SK-N-SH (cell line): Measurements from ENCODE around the gene CPNE2. TPM values are rescaled to one million over a fixed set of nuclear protein-coding genes. Genes with fewer than 3 reads are reported as not detected.

Experiments
- CTCF ChIA-PET: fragments of 300-600, 350-600 bp; formaldehyde crosslinking; extraction: SDS; loops from one replicate; lab custom pipeline; 2021; lab: Yijun Ruan, JAX
- POLR2A ChIA-PET: fragments of 350-600 bp; sonication (Branson Sonifier 250); formaldehyde crosslinking; extraction: SDS; loops from one replicate; lab custom pipeline; 2020; ENCODE audit warnings: antibody characterized with exemption, inconsistent platforms; lab: Yijun Ruan, JAX
- DNase-seq: peaks from one replicate; pipeline ENCODE4 v3.0.0; 2012
- H2AFZ ChIP-seq: fragments of 200-600 bp; sonication (generic); 2 replicates; pipeline ENCODE4 v1.8.1; 2016; ENCODE audit warnings: antibody characterized with exemption, mild to moderate bottlenecking, low read depth
- H3F3A ChIP-seq: fragments of 200-600 bp; sonication (generic); replicated peaks from 2 replicates; pipeline ENCODE3; 2016; ENCODE audit warnings: antibody characterized with exemption, mild to moderate bottlenecking; ENCODE audit not compliant: insufficient read depth
- H3K27ac ChIP-seq, 2 experiments: fragments of 200-500 bp in 1 of 2; fragments of 200-600 bp in 1 of 2; sonication (Bioruptor generic) in 1 of 2; sonication (generic), shearing (Covaris generic) in 1 of 2; 2 replicates each; pipeline versions ENCODE4 v1.5.1 to v1.6.1; 2014 to 2016; ENCODE audit warnings: low read depth in 2 of 2, inconsistent platforms in 1 of 2, low read length in 1 of 2, mild to moderate bottlenecking in 1 of 2, mixed read lengths in 1 of 2
- H3K27me3 ChIP-seq: fragments of 200-600 bp; sonication (generic), shearing (Covaris generic); 2 replicates; pipeline ENCODE4 v1.6.1; 2016; ENCODE audit warnings: mixed run types; ENCODE audit not compliant: insufficient read depth
- H3K36me3 ChIP-seq, 2 experiments: fragments of 200-500 bp in 1 of 2; fragments of 200-600 bp in 1 of 2; sonication (Bioruptor generic) in 1 of 2; sonication (generic) in 1 of 2; replicated peaks in 1 of 2; 2 replicates each; pipeline versions ENCODE3 to v1.5.1; 2014 to 2016; ENCODE audit warnings: low read length in 1 of 2, mild to moderate bottlenecking in 1 of 2; ENCODE audit not compliant: insufficient read depth in 2 of 2, control insufficient read depth in 1 of 2
- H3K4me1 ChIP-seq, 2 experiments: fragments of 200-500 bp in 1 of 2; fragments of 200-600 bp in 1 of 2; sonication (Bioruptor generic) in 1 of 2; sonication (generic), shearing (Covaris generic) in 1 of 2; 2 replicates each; pipeline versions ENCODE4 v1.5.1 to v1.6.1; 2014 to 2016; ENCODE audit warnings: low read depth in 1 of 2, low read length in 1 of 2, mixed run types in 1 of 2; ENCODE audit not compliant: insufficient read depth in 2 of 2, control insufficient read depth in 1 of 2
- H3K4me2 ChIP-seq: fragments of 200-600 bp; sonication (generic), shearing (Covaris generic); 2 replicates; pipeline ENCODE4 v1.6.1; 2017; ENCODE audit warnings: mixed run types
- H3K4me3 ChIP-seq, 2 experiments: fragments of 200-500 bp in 1 of 2; fragments of 200-600 bp in 1 of 2; sonication (Bioruptor generic) in 1 of 2; sonication (generic), shearing (Covaris generic) in 1 of 2; 2 replicates each; pipeline versions ENCODE4 v1.5.1 to v1.8.1; 2014 to 2016; ENCODE audit warnings: low read depth in 2 of 2, inconsistent platforms in 1 of 2, low read length in 1 of 2, mild to moderate bottlenecking in 1 of 2, mixed read lengths in 1 of 2, moderate library complexity in 1 of 2
- H3K79me2 ChIP-seq: fragments of 200-600 bp; sonication (generic); 2 replicates; pipeline ENCODE4 v1.8.1; 2017; ENCODE audit warnings: mild to moderate bottlenecking; ENCODE audit not compliant: insufficient read depth
- H3K9ac ChIP-seq: fragments of 200-600 bp; sonication (generic); 2 replicates; pipeline ENCODE4 v1.6.1; 2017; ENCODE audit warnings: mixed run types
- H3K9me2 ChIP-seq: fragments of 200-600 bp; sonication (generic); 2 replicates; pipeline ENCODE4 v1.6.1; 2017; ENCODE audit warnings: mixed run types
- H3K9me3 ChIP-seq: fragments of 200-600 bp; sonication (generic); 2 replicates; pipeline ENCODE4 v1.6.1; 2017; ENCODE audit warnings: mixed run types, mild to moderate bottlenecking, moderate library complexity
- H4K20me1 ChIP-seq: fragments of 200-600 bp; sonication (generic); 2 replicates; pipeline ENCODE4 v1.6.1; 2017; ENCODE audit warnings: mild to moderate bottlenecking, mixed run types; ENCODE audit not compliant: insufficient read depth
- CHD2 ChIP-seq: fragments of 150-350 bp; IDR thresholded peaks from 2 replicates; pipeline ENCODE4 v1.6.1; 2018; ENCODE audit warnings: low read length; ENCODE audit not compliant: partially characterized antibody
- ELF1 ChIP-seq: IDR thresholded peaks from 2 replicates; pipeline ENCODE4 v1.4.0; 2012
- FOSL2 ChIP-seq: IDR thresholded peaks from 2 replicates; pipeline ENCODE4 v1.4.0; 2012; ENCODE audit warnings: low read depth, mild to moderate bottlenecking, moderate library complexity, borderline replicate concordance
- FOXJ3 ChIP-seq: sonication (generic); formaldehyde crosslinking; IDR thresholded peaks from 2 replicates; pipeline ENCODE4 v1.5.1; 2020; ENCODE audit warnings: mild to moderate bottlenecking, missing genetic modification reagents
- FOXM1 ChIP-seq: IDR thresholded peaks from 2 replicates; pipeline ENCODE4 v1.4.0; 2012; ENCODE audit warnings: low read depth, mild to moderate bottlenecking
- GABPA ChIP-seq: IDR thresholded peaks from 2 replicates; pipeline ENCODE4 v1.4.0; 2012; ENCODE audit warnings: low read depth, mild to moderate bottlenecking
- GATA2 ChIP-seq: sonication (generic); formaldehyde crosslinking; IDR thresholded peaks from 2 replicates; pipeline ENCODE4 v1.5.0; 2020; ENCODE audit warnings: mild to moderate bottlenecking, missing genetic modification reagents
- JUND ChIP-seq: IDR thresholded peaks from 2 replicates; pipeline ENCODE4 v1.4.0; 2012
- MEF2A ChIP-seq: IDR thresholded peaks from 2 replicates; pipeline ENCODE4 v1.4.0; 2012; ENCODE audit warnings: low read depth, borderline replicate concordance
- MXI1 ChIP-seq: IDR thresholded peaks from 2 replicates; pipeline ENCODE4 v1.6.1; 2012; ENCODE audit warnings: mild to moderate bottlenecking, low read depth, low read length, improper control_type of control experiment
- NFIC ChIP-seq: IDR thresholded peaks from 2 replicates; pipeline ENCODE4 v1.4.0; 2012; ENCODE audit warnings: borderline replicate concordance
- NRF1 ChIP-seq: IDR thresholded peaks from 2 replicates; pipeline ENCODE4 v1.6.1; 2012; ENCODE audit warnings: low read depth, mild to moderate bottlenecking, low read length
- PBX3 ChIP-seq: IDR thresholded peaks from 2 replicates; pipeline ENCODE4; 2012
- POLR2AphosphoS5 ChIP-seq: IDR thresholded peaks from 2 replicates; pipeline ENCODE4 v1.6.1; 2012; ENCODE audit warnings: low read depth, low read length
- RAD21 ChIP-seq: IDR thresholded peaks from 2 replicates; pipeline ENCODE4 v1.6.1; 2012; ENCODE audit warnings: mild to moderate bottlenecking, low read length
- RCOR1 ChIP-seq: fragments of 150-350 bp; IDR thresholded peaks from 2 replicates; pipeline ENCODE4 v1.6.1; 2017; ENCODE audit warnings: antibody characterized with exemption, low read length
- REST ChIP-seq: IDR thresholded peaks from 2 replicates; pipeline ENCODE4 v1.6.1; 2012; ENCODE audit warnings: mild to moderate bottlenecking, low read depth, low read length, moderate library complexity
- RFX5 ChIP-seq: IDR thresholded peaks from 2 replicates; pipeline ENCODE4 v1.6.1; 2012; ENCODE audit warnings: mild to moderate bottlenecking, improper control_type of control experiment, low read length
- SIN3A ChIP-seq: IDR thresholded peaks from 2 replicates; pipeline ENCODE4 v1.6.1; 2012; ENCODE audit warnings: low read depth, mild to moderate bottlenecking, low read length, moderate library complexity, borderline replicate concordance
- SMC3 ChIP-seq: IDR thresholded peaks from 2 replicates; pipeline ENCODE4 v1.6.1; 2012; ENCODE audit warnings: low read depth, low read length, improper control_type of control experiment
- TAF1 ChIP-seq: IDR thresholded peaks from 2 replicates; pipeline ENCODE4 v1.6.1; 2012; ENCODE audit warnings: low read depth, mild to moderate bottlenecking, low read length, moderate library complexity, borderline replicate concordance
- TCF12 ChIP-seq: IDR thresholded peaks from 2 replicates; pipeline ENCODE4 v1.4.0; 2012
- TEAD4 ChIP-seq: IDR thresholded peaks from 2 replicates; pipeline ENCODE4 v1.4.0; 2012; ENCODE audit warnings: mild to moderate bottlenecking, borderline replicate concordance; ENCODE audit not compliant: insufficient read depth
- USF1 ChIP-seq: IDR thresholded peaks from 2 replicates; pipeline ENCODE4 v1.4.0; 2012; ENCODE audit warnings: low read depth, borderline replicate concordance
- YY1 ChIP-seq: IDR thresholded peaks from 2 replicates; pipeline ENCODE4 v1.4.0; 2012; ENCODE audit warnings: low read depth, mild to moderate bottlenecking
- polyA plus RNA-seq, 3 experiments: library from polyadenylated mRNA; depleted of rRNA; stranded (reverse); fragments of >200 nt; gene quantifications; 2 replicates each; pipeline ENCODE4 v1.2.3, GENCODE V29; 2012
- TF ChIP-seq, protein P1 (sequence below): fragments of 150-350 bp; IDR thresholded peaks from 2 replicates; pipeline ENCODE4 v1.6.1; 2017; ENCODE audit warnings: antibody characterized with exemption, low read length, low read depth, borderline replicate concordance
- TF ChIP-seq, protein P2 (sequence below): IDR thresholded peaks from 2 replicates; pipeline ENCODE4 v1.4.0; 2012; ENCODE audit warnings: low read depth, borderline replicate concordance
- TF ChIP-seq, protein P3 (sequence below): IDR thresholded peaks from 2 replicates; pipeline ENCODE4 v1.4.0; 2012; ENCODE audit warnings: low read depth

The CPNE2 gene
- polyA plus RNA-seq, 1 of the 3 experiments (the other 2 are of a cell fraction) = 73.0 TPM

GRCh38 chr16:57194512-57194911 is 102.1 kb downstream of the CPNE2 start:
- DNase-seq = peak; percentile 25
- Histone ChIP-seq H3K9me3 (no peaks in the 10 kb centered on the region), H3K79me2 (peaks cover 92% of the 10 kb centered on the region), H3F3A (peaks cover 25% of the 10 kb centered on the region), H3K36me3 (peaks cover 2 to 11% of the 10 kb centered on the region in 2 experiments), H3K4me3 (peak overlapping the region; percentile 10 to 30; a peak in 3 of 4 replicates), H3K9ac (peak overlapping the region; percentile 74), H3K4me2 (peak overlapping the region; percentile 65), H4K20me1 (no peaks in the 10 kb centered on the region), H3K27ac (peak overlapping the region; percentile 80 to 98), H2AFZ (no peak overlapping the region), H3K9me2 (no peaks in the 10 kb centered on the region), H3K4me1 (peaks cover 19 to 44% of the 10 kb centered on the region in 2 experiments), H3K27me3 (no peaks in the 10 kb centered on the region)
- POLR2A ChIA-PET = no interaction called here
- CTCF ChIA-PET = interaction anchor here (0.8 to 1.8 kb wide), 5 partner anchors 11 to 222 kb away, joined by 3 to 5 read pairs (median 4); no protein-coding TSS in a partner anchor
- TF ChIP-seq CHD2 (no peak), MXI1 (no peak), RFX5 (no peak), FOSL2 (peak; percentile 98), TEAD4 (peak; percentile 72; the same call in 1 of the 2 replicates), TCF12 (peak; percentile 96), FOXM1 (no peak), FOXJ3 (CRISPR knock-in tag) (no peak), SIN3A (no peak), REST (no peak), NRF1 (no peak), PBX3 (peak; percentile 87), ELF1 (no peak), SMC3 (no peak), JUND (peak; percentile 97), GATA2 (CRISPR knock-in tag) (no peak), NFIC (peak; percentile 63; the same call in 1 of the 2 replicates), POLR2AphosphoS5 (peak; percentile 59; the same call in 1 of the 2 replicates), RAD21 (no peak), YY1 (peak; percentile 71; the same call in 1 of the 2 replicates), MEF2A (no peak), TAF1 (no peak), RCOR1 (0 out of 2 replicates have a peak, but pooled peaks have one; percentile 25), GABPA (no peak), USF1 (no peak)
- TF ChIP-seq, protein P1, sequence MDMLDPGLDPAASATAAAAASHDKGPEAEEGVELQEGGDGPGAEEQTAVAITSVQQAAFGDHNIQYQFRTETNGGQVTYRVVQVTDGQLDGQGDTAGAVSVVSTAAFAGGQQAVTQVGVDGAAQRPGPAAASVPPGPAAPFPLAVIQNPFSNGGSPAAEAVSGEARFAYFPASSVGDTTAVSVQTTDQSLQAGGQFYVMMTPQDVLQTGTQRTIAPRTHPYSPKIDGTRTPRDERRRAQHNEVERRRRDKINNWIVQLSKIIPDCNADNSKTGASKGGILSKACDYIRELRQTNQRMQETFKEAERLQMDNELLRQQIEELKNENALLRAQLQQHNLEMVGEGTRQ = no peak
- TF ChIP-seq, protein P2, sequence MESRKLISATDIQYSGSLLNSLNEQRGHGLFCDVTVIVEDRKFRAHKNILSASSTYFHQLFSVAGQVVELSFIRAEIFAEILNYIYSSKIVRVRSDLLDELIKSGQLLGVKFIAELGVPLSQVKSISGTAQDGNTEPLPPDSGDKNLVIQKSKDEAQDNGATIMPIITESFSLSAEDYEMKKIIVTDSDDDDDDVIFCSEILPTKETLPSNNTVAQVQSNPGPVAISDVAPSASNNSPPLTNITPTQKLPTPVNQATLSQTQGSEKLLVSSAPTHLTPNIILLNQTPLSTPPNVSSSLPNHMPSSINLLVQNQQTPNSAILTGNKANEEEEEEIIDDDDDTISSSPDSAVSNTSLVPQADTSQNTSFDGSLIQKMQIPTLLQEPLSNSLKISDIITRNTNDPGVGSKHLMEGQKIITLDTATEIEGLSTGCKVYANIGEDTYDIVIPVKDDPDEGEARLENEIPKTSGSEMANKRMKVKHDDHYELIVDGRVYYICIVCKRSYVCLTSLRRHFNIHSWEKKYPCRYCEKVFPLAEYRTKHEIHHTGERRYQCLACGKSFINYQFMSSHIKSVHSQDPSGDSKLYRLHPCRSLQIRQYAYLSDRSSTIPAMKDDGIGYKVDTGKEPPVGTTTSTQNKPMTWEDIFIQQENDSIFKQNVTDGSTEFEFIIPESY = no peak
- TF ChIP-seq, protein P3, sequence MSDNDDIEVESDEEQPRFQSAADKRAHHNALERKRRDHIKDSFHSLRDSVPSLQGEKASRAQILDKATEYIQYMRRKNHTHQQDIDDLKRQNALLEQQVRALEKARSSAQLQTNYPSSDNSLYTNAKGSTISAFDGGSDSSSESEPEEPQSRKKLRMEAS = no peak; the same call in 1 of the 2 replicates
